CD4-positive, alpha-beta T cell treated with Interleukin-4 for 1 hour (primary cell): ENCODE measurements around the gene FBXO44.
A peak's percentile ranks its signal among the peaks of the same experiment; 100 is the strongest.
"Not testable (repeated sequence)": the region's sequence is repeated elsewhere in the genome, so short reads cannot be mapped to it uniquely, and the experiment has no call there.

ENCODE experiments used
- DNase-seq, 2 donors: peaks; one replicate each; pipeline ENCODE4 v3.0.0-alpha.2; 2020 to 2022

Gene FBXO44, protein sequence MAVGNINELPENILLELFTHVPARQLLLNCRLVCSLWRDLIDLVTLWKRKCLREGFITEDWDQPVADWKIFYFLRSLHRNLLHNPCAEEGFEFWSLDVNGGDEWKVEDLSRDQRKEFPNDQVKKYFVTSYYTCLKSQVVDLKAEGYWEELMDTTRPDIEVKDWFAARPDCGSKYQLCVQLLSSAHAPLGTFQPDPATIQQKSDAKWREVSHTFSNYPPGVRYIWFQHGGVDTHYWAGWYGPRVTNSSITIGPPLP

DNA sequence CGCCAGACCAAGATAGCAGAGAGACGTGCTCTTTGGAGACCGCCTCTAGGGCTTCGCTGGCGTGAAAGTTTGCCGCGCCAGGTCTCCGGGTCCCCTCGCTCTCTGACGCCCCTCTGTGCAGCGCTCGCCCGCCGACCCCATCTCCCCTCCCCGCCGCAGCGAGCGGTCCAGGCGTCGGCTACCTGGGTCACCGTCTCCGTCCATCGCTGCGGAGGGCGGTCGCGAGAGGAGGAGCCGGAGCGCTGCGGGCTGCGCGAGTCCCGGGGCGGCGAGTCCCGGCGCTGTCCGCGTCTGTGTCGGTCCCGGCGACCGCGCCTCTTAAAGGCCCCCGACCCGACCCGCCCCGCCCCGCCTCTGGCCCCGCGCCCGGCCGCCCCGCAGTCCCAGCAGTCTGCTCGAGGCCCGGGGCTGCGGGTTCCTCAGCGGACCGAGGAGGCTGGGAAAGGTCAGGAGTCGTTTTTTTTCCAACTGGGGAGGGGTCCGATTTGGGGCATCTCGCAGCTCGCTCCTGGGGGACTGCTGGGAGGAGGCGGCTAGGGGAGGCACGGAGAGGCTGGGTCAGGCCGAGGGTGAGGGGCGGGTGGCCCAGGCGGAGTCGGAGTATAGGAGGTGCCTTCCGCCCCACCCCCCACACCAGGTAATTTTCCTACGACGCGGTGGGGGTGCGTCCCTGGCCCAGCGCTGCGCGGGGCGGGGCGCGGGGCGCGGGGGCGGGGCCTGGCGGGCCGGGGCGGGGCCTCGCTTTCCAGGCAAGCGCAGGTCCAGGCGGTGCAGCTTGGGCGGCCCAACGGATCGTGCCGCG lies at the start of gene FBXO44, which contains the start of gene FBXO2:
Gene FBXO44, plus strand, starts transcription at position 741 of the 802 bp plus-strand sequence. CDS start 959 bp downstream, outside the sequence.
Gene FBXO2, minus strand, starts transcription at position 293 of the 802 bp plus-strand sequence. Its CDS starts 89 bp downstream, at position 204.
- peak; percentile 52 to 71 for DNase-seq

DNA sequence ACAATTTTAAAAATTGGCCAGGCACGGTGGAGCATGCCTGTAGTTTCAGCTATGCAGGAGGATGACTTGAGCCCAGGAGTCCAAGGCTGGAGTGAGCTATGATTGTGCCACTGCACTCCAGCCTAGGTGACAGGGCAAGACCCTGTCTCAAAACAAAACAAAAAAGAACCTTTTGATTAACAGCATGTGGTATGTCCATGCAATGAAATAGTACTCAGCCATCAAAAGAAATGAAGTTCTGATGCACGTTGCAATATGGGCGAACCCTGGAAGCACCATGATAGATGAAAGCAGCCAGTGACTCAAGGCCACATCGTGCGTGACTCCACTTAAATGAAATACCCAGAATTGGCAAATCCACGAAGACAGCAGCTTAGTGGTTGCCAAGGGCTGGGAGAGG lies 47.9 kb upstream of the FBXO44 start:
- no peak for DNase-seq

DNA sequence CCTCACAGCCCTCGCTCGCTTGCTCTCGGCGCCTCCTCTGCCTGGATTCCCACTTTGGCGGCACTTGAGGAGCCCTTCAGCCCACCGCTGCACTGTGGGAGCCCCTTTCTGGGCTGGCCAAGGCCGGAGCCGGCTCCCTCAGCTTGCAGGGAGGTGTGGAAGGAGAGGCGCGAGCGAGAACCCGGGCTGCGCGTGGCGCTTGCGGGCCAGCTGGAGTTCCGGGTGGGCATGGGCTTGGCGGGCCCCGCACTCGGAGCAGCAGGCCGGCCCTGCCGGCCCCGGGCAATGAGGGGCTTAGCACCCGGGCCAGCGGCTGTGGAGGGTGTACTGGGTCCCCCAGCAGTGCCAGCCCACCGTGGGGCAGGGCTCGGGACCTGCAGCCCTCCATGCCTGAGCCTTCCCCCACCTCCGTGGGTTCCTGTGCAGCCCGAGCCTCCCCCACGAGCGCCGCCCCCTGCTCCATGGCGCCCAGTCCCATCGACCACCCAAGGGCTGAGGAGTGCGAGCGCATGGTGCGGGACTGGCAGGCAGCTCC lies 46.0 kb upstream of the FBXO44 start:
- DNase-seq, result not testable (repeated sequence)

DNA sequence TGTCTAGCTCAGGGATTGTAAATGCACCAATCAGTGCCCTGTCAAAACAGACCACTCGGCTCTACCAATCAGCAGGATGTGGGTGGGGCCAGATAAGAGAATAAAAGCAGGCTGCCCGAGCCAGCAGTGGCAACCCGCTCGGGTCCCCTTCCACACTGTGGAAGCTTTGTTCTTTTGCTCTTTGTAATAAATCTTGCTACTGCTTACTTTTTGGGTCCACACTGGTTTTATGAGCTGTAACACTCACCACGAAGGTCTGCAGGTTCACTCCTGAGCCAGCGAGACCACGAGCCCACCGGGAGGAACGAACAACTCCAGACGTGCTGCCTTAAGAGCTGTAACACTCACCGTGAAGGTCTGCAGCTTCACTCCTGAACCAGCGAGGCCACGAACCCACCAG lies 45.3 kb upstream of the FBXO44 start:
- not testable (repeated sequence) for DNase-seq

DNA sequence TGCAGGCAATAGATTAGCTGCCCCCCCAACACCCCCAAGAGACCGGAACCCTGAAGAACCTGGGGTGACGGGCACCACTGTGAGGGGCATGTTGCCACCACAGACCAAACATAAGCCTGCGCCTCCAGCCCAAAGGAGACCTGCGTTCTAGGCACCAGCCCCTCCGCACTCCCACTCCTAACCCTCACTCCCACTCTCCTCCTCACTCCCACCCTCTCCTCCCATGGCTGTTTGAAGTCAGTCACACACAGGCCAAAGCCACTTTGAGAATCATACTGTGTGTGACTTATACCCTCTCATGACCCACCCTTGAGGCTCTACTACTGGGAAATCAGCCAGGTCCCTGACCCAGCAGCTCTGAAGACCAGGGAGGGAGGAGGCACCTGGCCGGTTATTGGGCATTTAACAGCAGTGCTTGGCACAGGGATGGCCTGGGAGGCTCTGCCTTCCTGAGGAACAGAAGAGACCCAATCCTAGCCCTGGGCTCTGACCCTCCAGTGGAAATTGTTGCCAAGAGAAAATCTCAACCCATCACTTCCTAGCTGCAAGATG lies 44.0 kb upstream of the FBXO44 start:
- no peak for DNase-seq

DNA sequence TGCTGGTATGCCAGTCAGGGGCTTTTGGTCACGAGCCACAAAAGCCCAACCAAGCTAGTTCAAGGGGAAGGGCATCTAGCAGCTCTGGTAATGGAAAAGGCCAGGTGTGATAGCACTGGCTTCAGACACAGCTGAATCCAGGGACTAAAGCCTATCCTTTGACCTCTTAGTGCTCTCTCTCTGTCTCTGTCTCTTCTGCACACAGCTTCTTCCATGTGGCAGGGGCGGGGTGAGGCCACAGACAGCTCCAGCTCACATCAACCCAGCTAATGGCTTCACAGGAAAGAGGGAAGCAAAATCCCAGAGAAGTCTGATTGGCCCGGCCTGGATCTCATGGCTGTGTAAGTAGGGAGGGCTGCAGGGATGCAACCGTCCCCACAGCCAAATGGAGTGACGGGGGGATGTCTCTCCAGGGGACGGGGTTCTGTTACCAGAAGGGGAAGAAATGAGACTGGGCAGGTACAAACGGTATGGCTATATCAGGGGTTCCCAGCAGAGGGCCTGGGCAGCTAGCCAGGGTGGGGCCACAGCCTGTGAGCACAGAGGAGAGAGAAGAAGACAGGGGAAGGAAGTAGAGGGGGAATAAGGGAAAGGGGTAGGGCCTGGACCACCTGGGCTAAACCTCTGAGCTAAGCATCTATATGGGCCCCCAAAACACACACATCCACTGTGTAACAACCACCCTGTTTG lies 42.9 kb upstream of the FBXO44 start:
- no peak for DNase-seq

DNA sequence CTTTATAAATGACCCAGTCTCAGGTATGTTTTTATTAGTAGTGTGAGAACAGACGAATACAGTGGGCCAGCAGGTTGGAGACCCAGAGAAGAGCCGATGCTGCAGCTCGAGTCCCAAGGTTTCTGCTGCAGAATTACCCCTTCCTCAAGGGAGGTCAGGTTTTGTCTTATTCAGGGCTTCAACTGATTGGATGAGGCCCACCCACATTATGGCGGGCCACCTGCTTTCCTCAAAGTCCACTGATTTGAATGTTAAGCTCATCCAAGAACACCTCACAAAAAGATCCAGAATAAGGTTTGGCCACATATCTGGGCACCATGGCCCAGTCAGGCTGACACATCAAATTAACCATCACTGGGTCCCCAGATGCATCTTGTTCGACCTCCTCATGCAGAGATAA lies 41.3 kb upstream of the FBXO44 start:
- no peak for DNase-seq

DNA sequence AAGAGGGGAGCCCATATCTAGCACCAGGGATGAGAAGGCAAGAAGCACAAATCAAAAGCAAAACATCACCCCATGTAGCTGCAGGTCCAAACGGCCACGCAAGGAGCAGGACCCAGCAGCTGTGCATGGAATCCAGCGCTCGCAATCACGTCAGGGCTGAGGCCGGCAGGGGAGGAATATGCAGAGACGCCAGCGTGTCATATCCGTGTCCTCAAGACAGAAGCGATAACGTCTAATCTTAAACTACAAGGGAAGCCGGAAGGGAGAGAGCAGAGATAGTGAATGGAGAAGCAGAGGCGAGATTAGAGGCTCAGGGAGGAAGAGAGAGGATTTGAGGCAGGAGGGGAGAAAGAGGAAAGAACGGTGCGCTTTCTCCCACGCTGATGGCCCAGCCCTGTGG lies 39.6 kb upstream of the FBXO44 start:
- no peak for DNase-seq

DNA sequence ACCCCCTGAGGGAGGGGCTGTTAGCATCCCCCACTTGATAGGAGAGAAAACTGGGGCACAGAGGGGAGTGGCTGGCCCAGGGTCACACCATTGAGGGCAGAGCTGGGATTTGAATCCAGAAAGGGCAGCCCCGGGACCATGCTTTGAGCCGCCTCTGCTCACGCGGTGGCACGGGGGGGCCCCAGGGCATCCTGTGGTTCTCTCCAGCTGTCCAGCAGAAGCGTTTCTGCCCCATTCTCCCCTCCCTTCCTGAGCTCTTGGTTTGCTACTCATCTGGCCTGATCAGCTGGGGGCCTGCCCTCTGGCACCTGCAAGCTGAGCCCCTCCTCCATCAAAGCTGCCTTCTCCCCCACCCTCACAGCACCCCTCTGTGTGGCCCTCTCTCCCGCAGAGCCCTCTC lies 37.9 kb upstream of the FBXO44 start:
- DNase-seq, result no peak

DNA sequence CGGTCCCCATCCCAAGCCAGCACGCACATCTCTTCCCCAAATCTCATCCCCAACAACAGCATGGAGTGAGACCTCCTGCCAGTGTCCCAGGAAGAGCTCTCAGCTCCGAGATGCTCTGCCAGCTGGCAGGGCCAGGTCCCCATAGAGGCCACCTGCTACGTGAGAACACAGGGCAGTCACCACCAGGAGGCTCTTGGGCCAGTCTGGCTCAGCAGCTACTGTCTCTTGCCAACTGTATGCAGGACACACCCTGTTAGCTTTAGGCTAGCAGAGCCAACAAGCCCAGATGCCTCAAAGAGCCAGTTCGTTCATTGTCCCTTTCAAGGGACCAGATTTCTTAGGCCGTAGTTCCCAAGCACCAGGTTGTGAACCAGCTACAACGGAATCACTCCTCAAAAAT lies 37.4 kb upstream of the FBXO44 start:
- no peak for DNase-seq

DNA sequence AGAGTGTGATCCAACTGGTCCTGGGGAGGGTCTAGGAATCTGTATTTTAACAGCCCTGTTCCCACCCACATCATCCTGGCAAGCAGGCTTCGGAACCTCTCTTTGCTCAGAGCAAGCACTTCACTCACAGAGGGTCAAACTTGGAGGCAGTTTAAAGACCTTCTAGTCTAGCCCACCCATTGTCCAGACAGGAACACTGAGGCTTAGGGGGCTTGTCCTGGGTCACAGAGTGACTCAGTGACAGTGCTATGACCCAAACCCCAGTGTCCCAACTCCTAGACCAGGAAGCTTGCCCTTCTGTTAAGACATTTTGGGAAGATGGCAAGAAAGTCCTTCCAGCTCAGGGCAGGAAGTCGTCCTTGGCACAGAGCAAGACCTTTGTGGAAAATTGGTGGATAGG lies 36.9 kb upstream of the FBXO44 start:
- DNase-seq, result no peak

DNA sequence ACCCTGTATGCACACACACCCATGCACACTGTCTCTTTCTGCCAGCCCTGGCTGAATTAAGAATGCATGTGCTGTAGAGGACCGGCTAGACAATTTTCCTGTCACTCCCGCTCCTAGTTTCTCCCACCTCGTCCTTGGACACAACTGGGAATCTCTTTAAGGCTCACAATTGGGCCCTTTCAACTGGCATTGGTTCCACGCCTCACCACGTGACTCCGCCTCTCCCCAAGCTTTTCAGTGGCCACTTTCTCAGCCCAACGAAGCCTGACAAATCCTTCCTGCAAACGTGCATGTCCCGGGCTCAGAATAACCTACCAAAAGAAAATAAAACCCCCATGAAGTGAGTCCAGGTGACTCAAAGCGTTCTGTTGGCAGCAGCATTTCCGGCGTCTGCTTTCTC lies 34.3 kb upstream of the FBXO44 start:
- DNase-seq, result no peak

DNA sequence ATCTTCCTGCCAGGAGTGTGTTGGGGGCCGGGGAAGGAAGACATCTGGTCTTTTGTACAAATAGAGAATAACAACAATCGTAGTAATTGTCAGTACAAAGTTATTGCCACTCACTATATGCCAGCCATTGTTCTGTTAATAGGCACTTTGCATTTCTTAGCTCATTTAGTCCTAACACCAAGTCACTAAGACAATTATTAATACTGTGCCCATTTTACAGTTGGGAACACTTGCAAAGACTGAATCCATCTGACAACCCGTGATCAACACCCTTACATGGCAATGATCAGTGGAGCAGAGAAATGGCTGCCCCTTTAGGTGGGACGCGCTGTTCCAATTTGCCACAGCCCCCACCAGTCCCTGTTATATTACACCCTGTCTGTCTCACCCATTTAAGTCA lies 33.8 kb upstream of the FBXO44 start:
- DNase-seq, result no peak

DNA sequence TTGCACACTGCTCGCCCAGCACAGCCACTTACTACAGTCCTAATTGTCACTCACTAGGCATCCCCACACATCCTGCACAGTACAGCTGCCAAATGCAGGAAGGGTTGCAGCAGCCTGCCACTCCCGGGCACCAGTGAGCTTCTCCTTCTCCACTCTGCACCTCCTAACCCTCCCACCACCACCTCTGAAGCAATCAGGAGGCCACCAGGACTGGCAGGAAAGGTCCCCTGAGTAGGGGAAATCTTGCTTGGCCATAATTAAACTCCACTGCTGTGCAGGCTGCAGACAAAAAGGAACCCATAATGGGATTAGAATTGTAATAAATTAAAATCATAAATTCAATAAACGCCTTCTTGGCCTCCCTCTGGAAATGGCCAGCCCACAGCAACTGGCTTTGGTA lies 32.3 kb upstream of the FBXO44 start:
- DNase-seq, result no peak

DNA sequence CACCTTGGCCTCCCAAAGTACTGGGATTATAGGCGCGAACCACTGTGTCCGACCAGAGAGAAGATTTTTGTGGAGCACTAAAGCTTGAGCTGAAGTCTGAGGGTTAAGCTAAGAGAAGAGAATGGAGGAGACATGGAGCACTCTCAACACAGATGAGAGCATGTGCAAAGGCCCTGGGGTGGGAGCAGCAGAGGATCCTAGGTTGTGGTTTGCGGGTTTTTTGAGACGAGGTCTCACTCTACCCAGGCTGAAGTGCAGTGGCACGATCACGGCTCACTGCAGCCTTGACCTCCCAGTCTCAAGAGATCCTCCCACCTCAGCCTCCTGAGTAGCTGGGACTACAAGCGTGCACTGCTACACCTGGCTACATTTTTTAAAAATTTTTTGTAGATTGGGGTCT lies 31.0 kb upstream of the FBXO44 start:
- no peak for DNase-seq

DNA sequence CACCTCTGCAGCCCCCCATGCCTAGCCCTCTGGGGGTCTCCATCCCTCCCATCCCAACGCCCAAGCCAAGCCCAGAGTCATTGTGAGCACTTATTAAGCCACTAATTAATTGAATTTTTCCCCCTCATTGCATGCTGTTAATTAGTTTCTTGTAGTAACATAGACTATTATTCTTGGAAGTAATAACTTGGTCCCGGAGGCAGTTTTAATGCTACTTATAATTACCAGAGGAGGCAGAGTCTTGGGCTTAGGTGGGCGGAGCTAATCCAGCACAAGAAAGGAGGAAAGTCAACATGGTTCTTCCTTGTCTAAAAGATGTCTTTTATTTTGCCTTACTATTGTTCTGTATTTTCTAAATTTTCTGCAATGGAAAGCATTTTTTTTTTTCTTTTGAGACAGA lies 28.1 kb upstream of the FBXO44 start:
- DNase-seq, result no peak

DNA sequence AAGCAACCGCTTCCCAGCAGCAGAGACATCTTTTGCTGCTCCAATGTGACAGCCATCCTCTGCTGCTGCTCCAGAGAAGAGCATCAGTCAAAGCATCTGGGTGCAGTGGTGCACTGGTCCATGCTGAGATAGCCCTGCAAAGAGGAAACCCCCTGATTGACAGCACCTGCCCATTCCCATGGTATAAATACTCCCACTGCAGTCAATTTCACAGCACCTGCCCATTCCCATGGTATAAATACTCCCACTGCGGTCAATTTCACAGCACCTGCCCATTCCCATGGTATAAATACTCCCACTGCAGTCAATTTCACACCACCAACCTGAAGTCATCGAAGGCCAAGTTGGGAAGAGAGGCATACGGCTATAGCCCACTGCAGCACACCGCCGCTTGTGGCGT lies 25.9 kb upstream of the FBXO44 start:
- DNase-seq, result no peak

DNA sequence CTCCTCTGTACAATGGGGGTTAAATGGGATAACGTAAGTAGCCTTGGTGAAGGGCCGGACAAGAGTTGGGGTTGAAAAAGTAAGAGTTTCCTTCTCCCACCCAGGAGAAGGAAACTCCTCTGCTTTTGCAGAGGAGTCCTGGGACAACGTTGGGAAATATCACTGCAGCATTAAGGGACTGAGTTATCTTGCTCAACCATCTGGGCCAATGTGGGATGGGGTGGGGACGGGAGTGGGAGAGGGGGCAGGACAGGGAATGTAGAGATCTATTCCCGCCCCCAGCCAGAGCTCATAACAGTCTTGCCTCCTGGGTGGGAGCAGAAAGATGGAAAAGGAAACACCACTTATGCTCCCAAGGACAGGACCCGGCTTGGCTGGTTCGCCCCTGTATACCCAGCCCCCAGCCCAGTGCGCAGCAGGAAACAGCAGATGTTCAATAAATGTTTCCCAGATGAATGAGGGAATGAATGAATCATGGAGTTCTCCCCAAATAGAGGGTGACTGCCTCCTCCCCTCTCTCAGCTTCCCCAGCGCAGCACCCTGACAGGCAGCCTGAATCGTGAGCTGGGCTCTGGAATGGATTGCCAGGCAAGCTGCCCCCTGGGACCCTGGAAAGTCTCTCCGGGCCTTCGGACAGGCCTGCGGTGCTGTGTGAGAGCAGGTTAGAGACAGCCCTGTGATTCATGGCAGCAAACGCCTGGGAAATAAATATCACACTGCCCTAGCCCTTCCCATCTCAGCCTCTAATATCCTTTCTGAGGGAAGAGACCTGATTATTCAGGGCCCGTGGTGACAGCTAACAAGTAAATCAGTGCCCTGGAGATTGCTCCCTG lies 25.3 kb upstream of the FBXO44 start:
- DNase-seq, result no peak

DNA sequence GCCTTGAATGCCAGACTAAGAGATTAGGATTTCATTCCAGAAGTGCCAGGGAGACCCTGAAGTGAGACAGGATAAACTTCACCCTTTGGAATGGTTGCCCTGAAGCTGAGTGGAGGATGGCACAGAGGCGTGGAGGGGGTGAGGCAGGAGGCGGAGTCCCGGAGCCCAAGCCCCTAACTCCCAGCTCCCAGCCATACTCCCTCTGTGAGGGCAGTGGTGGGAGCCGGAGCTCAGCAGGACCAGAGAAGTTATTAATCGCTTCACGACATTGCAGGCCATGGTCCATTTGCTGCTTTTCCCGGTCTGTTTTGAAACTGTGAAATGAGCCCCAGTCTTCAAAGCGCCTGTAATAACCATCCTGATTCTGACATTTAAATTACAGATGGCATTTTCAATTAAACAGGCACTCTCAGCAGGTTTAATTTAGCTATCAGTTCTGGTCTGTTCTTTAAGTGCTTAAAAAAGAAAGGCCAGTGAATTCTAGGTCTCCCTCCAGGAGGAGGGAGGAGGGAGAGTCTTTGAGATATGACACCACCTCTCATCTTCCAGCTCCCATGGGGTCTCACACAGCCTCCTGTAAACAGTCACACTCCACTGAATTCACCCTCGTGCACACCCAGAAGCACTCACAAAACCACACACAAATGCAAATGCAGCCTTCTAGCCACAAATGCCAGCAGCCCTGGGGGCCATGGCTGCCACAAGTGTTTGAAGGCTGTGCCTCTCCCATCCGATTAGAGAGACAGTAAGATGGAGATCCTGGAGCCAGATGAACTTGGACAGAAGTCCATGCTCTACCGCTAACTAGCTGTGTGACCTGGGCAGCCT lies 20.1 kb upstream of the FBXO44 start:
- DNase-seq, result no peak

DNA sequence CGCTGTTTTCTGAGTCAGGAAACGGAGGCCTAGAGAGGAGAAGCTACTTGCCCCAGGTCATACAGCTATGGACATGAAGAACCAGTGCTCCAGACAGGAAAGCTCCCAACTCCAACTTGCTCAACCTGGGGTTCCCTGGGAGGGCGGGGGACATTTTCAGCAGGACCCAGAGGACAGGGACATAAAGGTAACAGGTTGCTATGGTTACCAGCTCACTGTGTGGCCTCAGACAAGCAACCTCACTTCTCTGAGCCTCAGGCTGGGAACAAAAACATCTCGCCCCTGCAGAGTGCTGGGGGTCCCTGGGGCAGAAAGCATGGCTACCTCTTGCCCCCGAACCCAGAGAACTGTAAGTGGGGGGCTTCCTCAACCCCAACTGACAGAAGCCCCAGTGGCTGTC lies 16.6 kb upstream of the FBXO44 start:
- DNase-seq, result no peak

DNA sequence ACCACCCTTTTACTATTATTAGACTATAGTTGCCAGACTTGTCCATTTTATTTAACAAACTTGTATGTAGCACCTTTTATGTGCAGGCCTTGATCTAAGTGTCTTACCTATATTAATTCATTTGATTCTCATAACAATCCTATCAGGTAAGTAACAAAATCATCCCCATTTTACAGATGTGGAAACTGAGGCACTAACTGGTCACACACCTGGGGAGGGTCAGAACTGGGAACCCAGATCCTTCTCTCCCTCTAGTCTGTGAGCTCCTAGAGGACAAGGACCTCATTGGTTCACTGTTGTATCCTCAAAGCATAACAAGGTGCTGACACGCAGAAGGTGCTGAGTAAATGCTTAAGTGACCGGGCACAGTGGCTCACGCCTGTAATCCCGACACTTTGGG lies 15.3 kb upstream of the FBXO44 start:
- no peak for DNase-seq
